Measurements from ENCODE around the gene CNOT3.

The CNOT3 gene

GRCh38 chr19:54162241-54162805, 24.8 kb downstream of the CNOT3 start:
- ATAC-seq, result peak; percentile 0; the same call in 1 of the 3 replicates
- no peak for TF ChIP-seq ZFP3 (CRISPR knock-in tag; IDR thresholded peaks at IDR 0.05)
- no peak for TF ChIP-seq OSR1 (CRISPR knock-in tag; IDR thresholded peaks at IDR 0.05)
- no peak for TF ChIP-seq ISL1 (CRISPR knock-in tag; IDR thresholded peaks at IDR 0.05)
- TF ChIP-seq RARB (CRISPR knock-in tag; IDR thresholded peaks at IDR 0.05), result no peak
- TF ChIP-seq TSHZ2 (CRISPR knock-in tag; IDR thresholded peaks at IDR 0.05), result no peak
- TF ChIP-seq BACH2 (CRISPR knock-in tag; IDR thresholded peaks at IDR 0.05; ENCODE audit: borderline replicate concordance), result no peak
- no peak for TF ChIP-seq TCF4 (CRISPR knock-in tag; IDR thresholded peaks at IDR 0.05; ENCODE audit: borderline replicate concordance)
- no peak for TF ChIP-seq CREB5 (CRISPR knock-in tag; IDR thresholded peaks at IDR 0.05; ENCODE audit: low read depth)

GRCh38 chr19:54162884-54163283, 25.3 kb downstream of the CNOT3 start:
- no peak for ATAC-seq
- TF ChIP-seq ISL1 (CRISPR knock-in tag; IDR thresholded peaks at IDR 0.05) (no peak), ZNF8 (CRISPR knock-in tag; IDR thresholded peaks at IDR 0.05) (no peak), PPARA (CRISPR knock-in tag; IDR thresholded peaks at IDR 0.05; ENCODE audit: borderline replicate concordance) (no peak), TCF4 (CRISPR knock-in tag; IDR thresholded peaks at IDR 0.05; ENCODE audit: borderline replicate concordance) (no peak), ZNF565 (CRISPR knock-in tag; conservative IDR thresholded peaks at IDR 0.05; ENCODE audit: low read depth) (no peak), OSR1 (CRISPR knock-in tag; IDR thresholded peaks at IDR 0.05) (no peak), SNAI2 (CRISPR knock-in tag; IDR thresholded peaks at IDR 0.05) (no peak), ARNTL (CRISPR knock-in tag; IDR thresholded peaks at IDR 0.05; ENCODE audit: borderline replicate concordance, low read depth) (no peak), CSRNP3 (CRISPR knock-in tag; IDR thresholded peaks at IDR 0.05) (no peak), ZFP3 (CRISPR knock-in tag; IDR thresholded peaks at IDR 0.05) (no peak), ESRRG (CRISPR knock-in tag; IDR thresholded peaks at IDR 0.05) (no peak), POU6F1 (CRISPR knock-in tag; IDR thresholded peaks at IDR 0.05; ENCODE audit: borderline replicate concordance, low read depth) (no peak), BACH2 (CRISPR knock-in tag; IDR thresholded peaks at IDR 0.05; ENCODE audit: borderline replicate concordance) (no peak), GLIS3 (CRISPR knock-in tag; IDR thresholded peaks at IDR 0.05) (no peak), TSHZ2 (CRISPR knock-in tag; IDR thresholded peaks at IDR 0.05) (no peak)

GRCh38 chr19:54164369-54165068, 27.0 kb downstream of the CNOT3 start:
- ATAC-seq, result no peak
- TF ChIP-seq TCF4 (CRISPR knock-in tag; IDR thresholded peaks at IDR 0.05; ENCODE audit: borderline replicate concordance) (no peak), TSHZ2 (CRISPR knock-in tag; IDR thresholded peaks at IDR 0.05) (no peak), ZNF565 (CRISPR knock-in tag; conservative IDR thresholded peaks at IDR 0.05; ENCODE audit: low read depth) (no peak), SNAI2 (CRISPR knock-in tag; IDR thresholded peaks at IDR 0.05) (no peak), ZC3H10 (CRISPR knock-in tag; IDR thresholded peaks at IDR 0.05) (no peak), TOX (CRISPR knock-in tag; IDR thresholded peaks at IDR 0.05; ENCODE audit: borderline replicate concordance) (no peak), ESRRG (CRISPR knock-in tag; IDR thresholded peaks at IDR 0.05) (no peak), CREB5 (CRISPR knock-in tag; IDR thresholded peaks at IDR 0.05; ENCODE audit: low read depth) (no peak), GLIS3 (CRISPR knock-in tag; IDR thresholded peaks at IDR 0.05) (no peak), BACH2 (CRISPR knock-in tag; IDR thresholded peaks at IDR 0.05; ENCODE audit: borderline replicate concordance) (no peak)

All from SK-N-SH treated with all-trans-retinoic acid at 6 μM for 48 hours (cell line).